CD4-positive, alpha-beta T cell (primary cell): Measurements from ENCODE around the gene RPUSD4. TPM values are rescaled to one million over a fixed set of nuclear protein-coding genes. Genes with fewer than 3 reads are reported as not detected.

ENCODE experiments used
- ATAC-seq: fragments of 200-7000 bp; cut with Tn5 transposase; one replicate; pipeline ENCODE4 v1.10.0; 2022; ENCODE audit warnings: mild to moderate bottlenecking; ENCODE audit not compliant: poor library complexity
- CTCF ChIA-PET: fragments of 350-600 bp; sonication (Branson Sonifier 250); formaldehyde crosslinking; loops from one replicate; lab custom pipeline; 2021; ENCODE audit warnings: antibody characterized with exemption, inconsistent platforms; lab: Charles Lee
- POLR2A ChIA-PET: fragments of 350-600 bp; sonication (Branson Sonifier 250); formaldehyde crosslinking; loops from one replicate; lab custom pipeline; 2021; ENCODE audit warnings: antibody characterized with exemption, inconsistent platforms; lab: Charles Lee
- DNase-seq, 14 experiments: peaks; one replicate each; pipeline ENCODE4 v3.0.0-alpha.2; 2013 to 2020; ENCODE audit warnings: mixed read lengths in 2 of 14
- H3K27ac ChIP-seq, 2 donors: one replicate each; pipeline versions ENCODE4 v1.5.1 to v1.7.0; 2013; ENCODE audit warnings: low read length in 2 of 2, low read depth in 1 of 2, mild to moderate bottlenecking in 1 of 2
- H3K27me3 ChIP-seq, 2 experiments: 1 replicate in 1 of 2; 2 replicates in 1 of 2; pipeline versions ENCODE4 v1.6.1 to v1.7.0; 2013; ENCODE audit warnings: low read length in 2 of 2, control low read depth in 1 of 2, mild to moderate bottlenecking in 1 of 2, moderate library complexity in 1 of 2; ENCODE audit not compliant: insufficient read depth in 2 of 2, control insufficient read depth in 1 of 2
- H3K36me3 ChIP-seq: one replicate; pipeline ENCODE4 v1.6.1; 2013; ENCODE audit warnings: low read length, control low read depth; ENCODE audit not compliant: insufficient read depth
- H3K4me1 ChIP-seq: one replicate; pipeline ENCODE4 v1.6.1; 2013; ENCODE audit warnings: low read length, control low read depth; ENCODE audit not compliant: insufficient read depth
- H3K4me3 ChIP-seq: one replicate; pipeline ENCODE4 v1.5.1; 2013; ENCODE audit warnings: mild to moderate bottlenecking, low read length, moderate library complexity
- H3K9me3 ChIP-seq, 2 experiments: 1 replicate in 1 of 2; 2 replicates in 1 of 2; pipeline versions ENCODE4 v1.6.1 to v1.7.0; 2013; ENCODE audit warnings: low read length in 2 of 2, mild to moderate bottlenecking in 2 of 2, control low read depth in 1 of 2, moderate library complexity in 1 of 2; ENCODE audit not compliant: control insufficient read depth in 1 of 2, insufficient read depth in 1 of 2
- H3K27ac Mint-ChIP-seq: one replicate; pipeline ENCODE4 v1.8.0; 2020; ENCODE audit warnings: mixed read lengths
- H3K27me3 Mint-ChIP-seq: one replicate; pipeline ENCODE4 v1.8.0; 2021; ENCODE audit warnings: mixed read lengths
- H3K36me3 Mint-ChIP-seq: one replicate; pipeline ENCODE4 v1.8.0; 2021; ENCODE audit warnings: low read depth, mixed read lengths
- H3K4me1 Mint-ChIP-seq: one replicate; pipeline ENCODE4 v1.8.0; 2021; ENCODE audit warnings: low read depth, mixed read lengths
- H3K4me3 Mint-ChIP-seq: one replicate; pipeline ENCODE4 v1.8.0; 2020; ENCODE audit warnings: mild to moderate bottlenecking, mixed read lengths
- H3K9me3 Mint-ChIP-seq: one replicate; pipeline ENCODE4 v1.8.0; 2020; ENCODE audit warnings: mixed read lengths
- CTCF ChIP-seq: fragments of 200-600 bp; IDR thresholded peaks from one replicate; pipeline ENCODE4 v1.8.0; 2022; ENCODE audit warnings: antibody characterized with exemption, mild to moderate bottlenecking
- intact Hi-C, 2 experiments: fragments of 100-400 bp; cut with DNase I in 1 of 2; cut with micrococcal nuclease in 1 of 2; formaldehyde crosslinking; loops; one replicate each; pipeline versions ENCODE4 v1.15.1 to v1.9.0; 2023 to 2025; cut with DNase I, micrococcal nuclease
- total RNA-seq, 174 experiments: library from RNA in 2 of 174; stranded (reverse) in 2 of 174; gene quantifications; one replicate each; pipeline ENCODE4 v1.2.3 and lab custom pipeline; 2021 to 2026

The RPUSD4 gene
- total RNA-seq, 2 experiments from 2014 or later, result 33.1 to 37.6 TPM

GRCh38 chr11:126160345-126161022 lies 51.0 kb downstream of the RPUSD4 start:
- H3K4me3 ChIP-seq, result no peak overlapping the region
- no peaks in the 10 kb centered on the region for H3K36me3 Mint-ChIP-seq
- H3K27me3 ChIP-seq, result no peaks in the 10 kb centered on the region
- intact Hi-C loops, result no loop called here
- ATAC-seq (no peak), DNase-seq (no peak)
- no peaks in the 10 kb centered on the region for H3K4me1 Mint-ChIP-seq
- H3K27ac ChIP-seq, result no peak overlapping the region
- ChIA-PET CTCF (no interaction called here), POLR2A (no interaction called here)
- no peak overlapping the region for H3K4me3 Mint-ChIP-seq
- no peaks in the 10 kb centered on the region for H3K9me3 Mint-ChIP-seq
- H3K9me3 ChIP-seq, result no peaks in the 10 kb centered on the region
- H3K27me3 Mint-ChIP-seq, result no peaks in the 10 kb centered on the region
- no peak overlapping the region for H3K27ac Mint-ChIP-seq
- H3K36me3 ChIP-seq, result no peaks in the 10 kb centered on the region
- TF ChIP-seq CTCF, result no peak
- H3K4me1 ChIP-seq, result no peaks in the 10 kb centered on the region

- POLR2A ChIA-PET, result no interaction called here
- intact Hi-C loops, result no loop called here
- no peak overlapping the region for H3K4me3 ChIP-seq
- no peaks in the 10 kb centered on the region for H3K27me3 Mint-ChIP-seq
- ATAC-seq (no peak), DNase-seq (no peak)
- no peak overlapping the region for H3K4me3 Mint-ChIP-seq
- no peaks in the 10 kb centered on the region for H3K36me3 Mint-ChIP-seq
- H3K4me1 Mint-ChIP-seq, result no peaks in the 10 kb centered on the region
- no peaks in the 10 kb centered on the region for H3K9me3 Mint-ChIP-seq
- H3K4me1 ChIP-seq, result no peaks in the 10 kb centered on the region
- no peaks in the 10 kb centered on the region for H3K36me3 ChIP-seq
- H3K27me3 ChIP-seq, result no peaks in the 10 kb centered on the region
- CTCF ChIA-PET, result no interaction called here
- no peaks in the 10 kb centered on the region for H3K9me3 ChIP-seq
- H3K27ac Mint-ChIP-seq, result no peak overlapping the region
- H3K27ac ChIP-seq, result no peak overlapping the region
- no peak for TF ChIP-seq CTCF
Observed at GRCh38 chr11:126159719-126160344, 51.6 kb downstream of the RPUSD4 start.

GRCh38 chr11:126158054-126158791 lies 53.2 kb downstream of the RPUSD4 start:
- Mint-ChIP-seq H3K4me1 (no peaks in the 10 kb centered on the region), H3K9me3 (no peaks in the 10 kb centered on the region), H3K36me3 (no peaks in the 10 kb centered on the region), H3K27ac (no peak overlapping the region), H3K27me3 (no peaks in the 10 kb centered on the region), H3K4me3 (no peak overlapping the region)
- TF ChIP-seq CTCF, result no peak
- H3K36me3 ChIP-seq, result no peaks in the 10 kb centered on the region
- H3K4me3 ChIP-seq, result no peak overlapping the region
- H3K9me3 ChIP-seq, result no peaks in the 10 kb centered on the region
- DNase-seq, result no peak
- ATAC-seq, result no peak
- POLR2A ChIA-PET, result no interaction called here
- no peaks in the 10 kb centered on the region for H3K4me1 ChIP-seq
- no peak overlapping the region for H3K27ac ChIP-seq
- H3K27me3 ChIP-seq, result no peaks in the 10 kb centered on the region
- intact Hi-C loops, result no loop called here
- CTCF ChIA-PET, result no interaction called here
